AG20443 (cell line): ENCODE results near the gene DCLK3.
A peak's percentile ranks its signal among the peaks of the same experiment; 100 is the strongest.

Source experiments
- DNase-seq: peaks from one replicate; pipeline ENCODE4 v3.0.0; 2012; ENCODE audit warnings: low spot score, mixed read lengths

The DCLK3 gene

GRCh38 chr3:36707623-36708409 is 56.5 kb downstream of the DCLK3 start:
- DNase-seq: peak; percentile 72

- DNase-seq: no peak
Measured at GRCh38 chr3:36705015-36705414, 59.3 kb downstream of the DCLK3 start.

GRCh38 chr3:36704280-36704679 is 60.1 kb downstream of the DCLK3 start:
- no peak for DNase-seq

GRCh38 chr3:36701249-36701572 is 63.1 kb downstream of the DCLK3 start:
- DNase-seq: no peak

- DNase-seq: peak; percentile 79
Measured at GRCh38 chr3:36700537-36701248, 63.7 kb downstream of the DCLK3 start.

GRCh38 chr3:36698314-36698713 is 66.0 kb downstream of the DCLK3 start:
- no peak for DNase-seq

- no peak for DNase-seq
Measured at GRCh38 chr3:36697229-36698001, 66.9 kb downstream of the DCLK3 start.

- no peak for DNase-seq
Measured at GRCh38 chr3:36696799-36697198, 67.6 kb downstream of the DCLK3 start.

- DNase-seq: peak; percentile 65
Measured at GRCh38 chr3:36695769-36696137, 68.6 kb downstream of the DCLK3 start.

- no peak for DNase-seq
Measured at GRCh38 chr3:36695113-36695768, 69.1 kb downstream of the DCLK3 start.

- no peak for DNase-seq
Measured at GRCh38 chr3:36693670-36694069, 70.7 kb downstream of the DCLK3 start.

- DNase-seq: no peak
Measured at GRCh38 chr3:36689560-36689959, 74.8 kb downstream of the DCLK3 start.

- no peak for DNase-seq
Measured at GRCh38 chr3:36688815-36689214, 75.5 kb downstream of the DCLK3 start.

- DNase-seq: no peak
Measured at GRCh38 chr3:36686516-36686915, 77.8 kb downstream of the DCLK3 start.

- no peak for DNase-seq
Measured at GRCh38 chr3:36681867-36682266, 82.5 kb downstream of the DCLK3 start.

- no peak for DNase-seq
Measured at GRCh38 chr3:36680952-36681351, 83.4 kb downstream of the DCLK3 start.

GRCh38 chr3:36679384-36680200 is 84.8 kb downstream of the DCLK3 start:
- peak; percentile 50 for DNase-seq

- DNase-seq: no peak
Measured at GRCh38 chr3:36678216-36679013, 85.9 kb downstream of the DCLK3 start.

- peak; percentile 86 for DNase-seq
Measured at GRCh38 chr3:36677331-36678007, 86.9 kb downstream of the DCLK3 start.

GRCh38 chr3:36674816-36675215 is 89.5 kb downstream of the DCLK3 start:
- no peak for DNase-seq
